NB4 (cell line): ENCODE results near the gene IFNGR2.

Source experiments
- MYC ChIP-seq: IDR thresholded peaks from 2 replicates; pipeline ENCODE4 v1.6.1; 2011; ENCODE audit warnings: low read depth, low read length
- POLR2A ChIP-seq: IDR thresholded peaks from 2 replicates; pipeline ENCODE4 v1.6.1; 2011; ENCODE audit warnings: mild to moderate bottlenecking; ENCODE audit not compliant: insufficient read length; ENCODE audit errors: extremely low read depth
- TF ChIP-seq, protein P1 (sequence below): IDR thresholded peaks from one replicate; pipeline ENCODE4 v1.5.1; 2012; ENCODE audit warnings: low read depth, low read length
- TF ChIP-seq, protein P2 (sequence below): IDR thresholded peaks from 2 replicates; pipeline ENCODE4 v1.6.1; 2011; ENCODE audit warnings: low read depth, low read length

DNA sequence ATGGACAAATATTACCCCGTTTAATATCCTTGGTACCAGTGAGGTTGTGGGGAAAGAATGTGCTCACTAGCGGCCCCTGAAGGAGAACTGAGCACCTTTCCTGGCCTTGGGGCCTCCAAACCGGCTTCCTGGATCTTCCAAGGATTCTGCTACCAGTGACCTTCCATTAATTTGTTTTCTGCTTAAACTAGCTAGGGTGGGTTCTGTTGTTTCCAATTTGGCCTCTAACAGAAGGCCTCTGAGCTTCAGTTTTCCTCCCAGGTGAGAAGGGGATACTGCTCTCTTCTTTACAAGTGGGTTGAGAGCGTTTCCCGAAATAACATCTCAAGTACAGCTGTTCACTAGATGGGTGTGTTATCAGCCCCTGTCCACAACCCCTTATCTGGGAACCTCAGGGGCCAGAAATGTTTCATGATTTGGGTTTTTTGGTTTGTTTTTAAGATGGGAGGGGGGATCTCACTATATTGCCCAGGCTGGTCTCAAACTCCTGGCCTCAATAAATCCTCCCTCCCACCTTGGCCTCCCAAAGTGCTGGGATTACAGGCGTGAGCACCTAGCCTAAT, 16.9 kb upstream of the IFNGR2 start:
- TF ChIP-seq, protein P1, sequence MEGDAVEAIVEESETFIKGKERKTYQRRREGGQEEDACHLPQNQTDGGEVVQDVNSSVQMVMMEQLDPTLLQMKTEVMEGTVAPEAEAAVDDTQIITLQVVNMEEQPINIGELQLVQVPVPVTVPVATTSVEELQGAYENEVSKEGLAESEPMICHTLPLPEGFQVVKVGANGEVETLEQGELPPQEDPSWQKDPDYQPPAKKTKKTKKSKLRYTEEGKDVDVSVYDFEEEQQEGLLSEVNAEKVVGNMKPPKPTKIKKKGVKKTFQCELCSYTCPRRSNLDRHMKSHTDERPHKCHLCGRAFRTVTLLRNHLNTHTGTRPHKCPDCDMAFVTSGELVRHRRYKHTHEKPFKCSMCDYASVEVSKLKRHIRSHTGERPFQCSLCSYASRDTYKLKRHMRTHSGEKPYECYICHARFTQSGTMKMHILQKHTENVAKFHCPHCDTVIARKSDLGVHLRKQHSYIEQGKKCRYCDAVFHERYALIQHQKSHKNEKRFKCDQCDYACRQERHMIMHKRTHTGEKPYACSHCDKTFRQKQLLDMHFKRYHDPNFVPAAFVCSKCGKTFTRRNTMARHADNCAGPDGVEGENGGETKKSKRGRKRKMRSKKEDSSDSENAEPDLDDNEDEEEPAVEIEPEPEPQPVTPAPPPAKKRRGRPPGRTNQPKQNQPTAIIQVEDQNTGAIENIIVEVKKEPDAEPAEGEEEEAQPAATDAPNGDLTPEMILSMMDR, result peak; percentile 16
- TF ChIP-seq, protein P2, sequence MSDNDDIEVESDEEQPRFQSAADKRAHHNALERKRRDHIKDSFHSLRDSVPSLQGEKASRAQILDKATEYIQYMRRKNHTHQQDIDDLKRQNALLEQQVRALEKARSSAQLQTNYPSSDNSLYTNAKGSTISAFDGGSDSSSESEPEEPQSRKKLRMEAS, result no peak
- no peak for TF ChIP-seq POLR2A
- TF ChIP-seq MYC, result no peak
